ENCODE data around the gene NINL.
A peak's percentile ranks its signal among the peaks of the same experiment; 100 is the strongest.

The NINL gene

DNA sequence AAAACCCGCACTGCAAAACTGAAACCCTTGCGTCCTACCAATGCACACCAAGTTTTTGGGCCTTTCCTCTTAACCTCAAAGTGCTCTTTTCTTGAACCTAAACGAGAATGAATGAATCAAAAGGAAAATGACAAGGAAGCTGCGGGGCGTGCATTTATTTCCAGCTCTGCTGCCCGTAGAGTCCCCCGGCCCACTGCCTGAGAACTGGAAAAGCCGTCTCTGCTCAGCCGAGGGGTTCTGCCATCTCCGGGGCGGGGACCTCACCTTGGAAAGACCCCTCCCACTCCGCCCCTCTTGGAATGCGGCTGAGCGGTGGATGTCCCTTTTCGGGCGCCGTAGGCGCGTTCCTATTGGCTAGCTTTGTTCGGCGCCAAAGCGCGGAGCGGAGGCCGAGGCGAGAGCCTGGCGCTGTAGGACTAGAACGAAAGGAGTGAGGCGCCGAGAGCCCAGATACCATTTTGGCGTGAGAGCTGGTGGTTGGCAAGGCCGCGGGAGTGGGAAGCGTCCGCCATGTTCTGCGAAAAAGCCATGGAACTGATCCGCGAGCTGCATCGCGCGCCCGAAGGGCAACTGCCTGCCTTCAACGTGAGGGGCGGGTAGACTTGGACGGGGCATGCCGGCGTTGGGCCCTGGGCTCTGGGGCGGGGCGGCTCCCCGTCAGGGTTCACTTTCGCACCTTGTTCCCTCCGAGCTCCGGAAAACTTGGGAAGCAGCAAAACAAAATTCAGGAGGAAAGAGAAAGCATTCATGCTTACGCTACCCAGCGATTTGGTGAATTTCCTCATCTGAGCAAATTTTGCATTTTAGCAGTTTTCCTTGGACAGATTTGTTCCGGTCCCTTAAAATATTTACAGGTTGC is 177.8 kb downstream of the NINL start, which contains the start of gene GINS1:
Gene GINS1, plus strand, starts transcription at position 363 of the 859 bp plus-strand sequence. Its CDS starts 148 bp downstream, at position 511.
- peak; percentile 37 for DNase-seq (ENCODE audit: low read depth)

Measured in non-pigmented ciliary epithelial cell (primary cell).